SJSA1 (cell line): Measurements from ENCODE around the gene SLC16A12. TPM values are rescaled to one million over a fixed set of nuclear protein-coding genes. Genes with fewer than 3 reads are reported as not detected.
"Not testable (repeated sequence)": the region's sequence is repeated elsewhere in the genome, so short reads cannot be mapped to it uniquely, and the experiment has no call there.

Experiments used
- DNase-seq, 2 experiments: peaks; one replicate each; pipeline ENCODE4 v3.0.0-alpha.2; 2015 to 2020; ENCODE audit warnings: low spot score in 2 of 2, low read depth in 1 of 2
- H3K27ac ChIP-seq: fragments of 250-450 bp; sonication (Bioruptor Pico); 2 replicates; pipeline ENCODE4 v1.5.1; 2020; ENCODE audit warnings: mild to moderate bottlenecking, moderate library complexity
- H3K27me3 ChIP-seq: fragments of 250-450 bp; sonication (Bioruptor Pico); replicated peaks from 2 replicates; pipeline ENCODE4 v1.5.1; 2020; ENCODE audit warnings: mild to moderate bottlenecking, moderate library complexity
- H3K36me3 ChIP-seq: fragments of 250-450 bp; sonication (Bioruptor Pico); 2 replicates; pipeline ENCODE4 v1.5.1; 2020; ENCODE audit warnings: mild to moderate bottlenecking
- H3K4me1 ChIP-seq: fragments of 250-450 bp; sonication (Bioruptor Pico); replicated peaks from 2 replicates; pipeline ENCODE4 v1.6.1; 2021; ENCODE audit warnings: mild to moderate bottlenecking
- H3K4me3 ChIP-seq: fragments of 250-450 bp; sonication (Bioruptor Pico); 2 replicates; pipeline ENCODE4 v1.5.1; 2020; ENCODE audit warnings: mild to moderate bottlenecking
- H3K9me3 ChIP-seq: fragments of 250-450 bp; sonication (Bioruptor Pico); replicated peaks from 2 replicates; pipeline ENCODE4 v1.5.1; 2020; ENCODE audit warnings: mild to moderate bottlenecking
- total RNA-seq: library from RNA; depleted of rRNA; stranded (reverse); fragments of >200 nt; shearing (Covaris generic); gene quantifications from 2 replicates; pipeline ENCODE4 v1.2.3, GENCODE V29; 2014

SLC16A12 gene
- total RNA-seq, 1 experiment from 2014 or later: 0.34 TPM

DNA sequence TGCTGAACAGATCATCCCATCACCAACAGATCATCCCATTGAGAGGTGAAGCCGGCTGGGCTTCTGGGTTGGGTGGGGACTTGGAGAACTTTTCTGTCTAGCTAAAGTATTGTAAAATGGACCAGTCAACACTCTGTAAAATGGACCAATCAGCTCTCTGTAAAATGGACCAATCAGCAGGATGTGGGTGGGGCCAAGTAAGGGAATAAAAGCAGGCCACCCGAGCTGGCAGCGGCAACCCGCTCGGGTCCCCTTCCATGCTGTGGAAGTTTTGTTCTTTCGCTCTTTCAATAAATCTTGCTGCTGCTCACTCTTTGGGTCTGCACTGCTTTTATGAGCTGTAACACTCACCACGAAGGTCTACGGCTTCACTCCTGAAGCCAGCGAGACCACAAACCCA lies 129.2 kb downstream of the SLC16A12 start:
- H3K27ac ChIP-seq, H3K27me3 ChIP-seq, H3K9me3 ChIP-seq, H3K36me3 ChIP-seq, H3K4me1 ChIP-seq, DNase-seq, H3K4me3 ChIP-seq: not testable (repeated sequence)

DNA sequence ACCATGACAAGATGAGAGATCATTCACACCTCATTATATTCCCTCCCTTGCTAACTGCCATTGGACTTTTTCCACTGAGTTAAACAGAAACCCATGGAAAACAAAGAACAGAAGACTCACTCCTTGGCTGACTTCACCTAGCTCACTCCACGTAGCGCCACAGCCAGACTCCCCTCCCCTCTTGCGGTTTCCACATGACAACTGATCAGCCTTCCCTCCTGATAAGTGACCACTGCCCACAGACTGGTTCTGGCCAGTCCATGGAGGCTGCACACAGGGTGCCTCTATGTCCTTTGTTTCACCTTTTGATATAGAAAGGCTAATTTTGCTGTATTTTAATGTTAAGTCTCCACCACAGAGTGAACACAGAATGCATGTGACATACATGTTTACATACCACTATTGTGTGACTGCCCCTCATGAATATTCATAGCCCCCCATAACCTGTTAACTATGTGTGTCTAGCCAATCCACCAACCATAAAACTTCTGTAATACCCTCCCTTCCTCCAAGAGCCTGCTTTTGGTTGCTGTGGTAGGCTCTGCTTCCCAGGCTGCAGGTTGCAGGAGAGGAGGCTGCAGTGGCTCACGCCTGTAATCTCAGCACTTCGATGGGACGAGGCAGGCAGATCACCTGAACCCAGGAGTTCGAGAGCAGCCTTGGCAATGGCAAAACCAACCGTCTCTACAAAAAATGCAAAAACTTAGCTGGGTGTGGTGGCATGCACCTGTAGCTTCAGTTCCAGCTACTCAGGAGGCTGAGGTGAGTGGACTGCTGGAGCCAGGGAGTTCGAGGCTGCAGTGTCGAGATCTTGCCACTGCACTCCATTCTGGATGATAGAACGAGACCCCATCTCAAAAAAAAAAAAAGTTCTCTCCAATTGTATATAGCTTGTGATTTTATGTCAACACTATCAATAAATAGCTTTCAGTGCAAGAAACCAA lies 131.0 kb downstream of the SLC16A12 start:
- Histone ChIP-seq H3K27ac (no peak overlapping the region), H3K36me3 (no peaks in the 10 kb centered on the region), H3K9me3 (no peaks in the 10 kb centered on the region), H3K27me3 (no peaks in the 10 kb centered on the region), H3K4me1 (no peaks in the 10 kb centered on the region), H3K4me3 (no peak overlapping the region)
- no peak for DNase-seq

- H3K4me3 ChIP-seq: no peak overlapping the region
- H3K9me3 ChIP-seq: no peaks in the 10 kb centered on the region
- H3K27me3 ChIP-seq: no peaks in the 10 kb centered on the region
- H3K4me1 ChIP-seq: peaks cover 1% of the 10 kb centered on the region
- no peaks in the 10 kb centered on the region for H3K36me3 ChIP-seq
- no peak for DNase-seq
- H3K27ac ChIP-seq: no peak overlapping the region
These were observed 132.4 kb downstream of the SLC16A12 start for GRCh38 chr10:89403043-89403442.

- Histone ChIP-seq H3K4me3 (no peak overlapping the region), H3K4me1 (peaks cover 8% of the 10 kb centered on the region), H3K36me3 (no peaks in the 10 kb centered on the region), H3K27me3 (no peaks in the 10 kb centered on the region), H3K27ac (no peak overlapping the region), H3K9me3 (no peaks in the 10 kb centered on the region)
- no peak for DNase-seq
These were observed 135.4 kb downstream of the SLC16A12 start for GRCh38 chr10:89399956-89400355.

GRCh38 chr10:89398003-89398749 lies 137.2 kb downstream of the SLC16A12 start:
- Histone ChIP-seq H3K4me1 (peaks cover 11% of the 10 kb centered on the region), H3K27me3 (no peaks in the 10 kb centered on the region), H3K4me3 (no peak overlapping the region), H3K27ac (no peak overlapping the region), H3K9me3 (no peaks in the 10 kb centered on the region), H3K36me3 (no peaks in the 10 kb centered on the region)
- no peak for DNase-seq

DNA sequence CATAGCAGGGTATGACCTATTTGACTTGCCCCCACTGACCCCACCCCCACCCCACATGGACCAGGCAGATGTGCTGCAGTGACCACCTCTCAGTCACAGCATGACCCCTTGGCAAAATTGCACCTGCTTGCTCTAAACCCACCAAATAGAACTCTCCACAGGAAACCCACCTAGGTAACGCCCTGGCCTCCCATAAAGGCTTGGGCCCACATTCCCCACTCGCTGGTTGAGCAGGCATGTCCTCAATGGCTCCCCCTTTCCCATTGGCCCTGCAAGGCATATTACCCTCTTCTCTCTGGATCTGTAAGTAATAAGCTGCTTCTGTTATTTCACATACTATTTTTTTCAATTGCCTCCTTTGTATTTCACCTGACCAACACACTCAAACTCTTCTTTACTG lies 140.3 kb downstream of the SLC16A12 start:
- Histone ChIP-seq H3K9me3 (no peaks in the 10 kb centered on the region), H3K27ac (no peak overlapping the region), H3K27me3 (no peaks in the 10 kb centered on the region), H3K4me3 (no peak overlapping the region), H3K36me3 (no peaks in the 10 kb centered on the region), H3K4me1 (peaks cover 18% of the 10 kb centered on the region)
- no peak for DNase-seq

DNA sequence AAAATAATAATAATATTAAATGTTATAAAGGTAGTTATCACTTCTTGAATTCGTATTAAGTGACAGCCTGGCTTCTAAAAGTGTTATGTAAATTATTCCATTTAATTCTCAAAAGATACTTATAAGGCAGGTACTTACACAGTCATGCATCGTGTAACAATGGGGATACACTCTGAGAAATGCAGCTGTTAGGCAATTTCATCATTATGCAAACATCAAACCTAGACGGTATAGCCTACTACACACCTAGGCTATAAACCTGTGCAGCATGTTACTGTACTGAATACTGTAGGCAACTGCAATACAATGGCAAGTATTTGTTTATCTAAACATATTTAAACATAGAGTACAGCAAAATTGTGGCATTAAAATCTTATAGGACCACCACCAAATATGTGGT lies 141.5 kb downstream of the SLC16A12 start:
- Histone ChIP-seq H3K27me3 (no peaks in the 10 kb centered on the region), H3K4me3 (no peak overlapping the region), H3K27ac (no peak overlapping the region), H3K9me3 (no peaks in the 10 kb centered on the region), H3K36me3 (no peaks in the 10 kb centered on the region), H3K4me1 (peaks cover 18% of the 10 kb centered on the region)
- no peak for DNase-seq

- peaks cover 16% of the 10 kb centered on the region for H3K4me1 ChIP-seq
- H3K36me3 ChIP-seq: no peaks in the 10 kb centered on the region
- peak overlapping the region; percentile 42 for H3K4me3 ChIP-seq
- DNase-seq: peak in 1 of 2 experiments; percentile 12
- 0 out of 2 replicates have a peak overlapping the region, but pooled peaks have one; percentile 70 for H3K27ac ChIP-seq
- H3K9me3 ChIP-seq: no peaks in the 10 kb centered on the region
- H3K27me3 ChIP-seq: no peaks in the 10 kb centered on the region
These were observed 142.4 kb downstream of the SLC16A12 start for GRCh38 chr10:89392974-89393373.

DNA sequence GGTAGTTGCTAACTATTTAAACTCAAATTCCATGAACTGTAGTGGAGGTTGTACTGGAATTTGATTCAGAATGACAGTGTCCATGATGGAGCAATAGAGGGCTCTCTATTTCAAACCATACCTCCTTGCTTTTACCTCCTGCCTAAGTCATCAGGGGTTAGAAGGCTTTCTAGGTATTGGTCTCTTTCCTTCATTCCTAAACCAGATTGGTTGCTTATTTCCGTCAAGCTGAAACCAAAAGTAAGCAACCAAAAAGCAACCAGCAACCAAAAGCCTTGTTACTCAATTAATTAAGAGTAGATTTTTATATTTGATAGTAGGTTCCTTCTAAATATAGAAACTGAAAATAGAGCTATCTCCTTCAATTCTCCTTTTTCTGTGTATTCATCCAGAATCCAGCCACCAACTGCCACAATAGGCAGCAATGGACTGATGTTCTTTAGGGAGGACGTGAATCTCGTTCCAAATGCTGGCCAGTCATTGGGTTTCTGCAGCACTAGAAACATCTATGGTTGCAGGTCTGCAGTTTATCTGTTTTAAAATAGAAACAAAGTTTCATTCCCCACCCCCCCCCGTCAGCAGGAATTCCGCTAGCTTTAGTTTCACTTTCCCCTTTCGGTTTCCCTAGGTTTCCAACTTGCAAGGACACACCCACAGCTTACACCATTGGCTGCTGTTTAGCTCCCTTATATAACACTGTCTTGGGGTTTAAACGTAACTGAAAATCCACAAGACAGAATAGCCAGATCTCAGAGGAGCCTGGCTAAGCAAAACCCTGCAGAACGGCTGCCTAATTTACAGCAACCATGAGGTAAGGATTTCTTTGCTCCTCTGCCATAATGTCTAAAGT lies 143.3 kb downstream of the SLC16A12 start, which contains the start of gene IFIT1:
IFIT1 (plus strand) TSS at position 717 of the 850 bp plus-strand sequence; CDS start at position 807, 90 bp downstream.
- Histone ChIP-seq H3K27me3 (no peaks in the 10 kb centered on the region), H3K9me3 (no peaks in the 10 kb centered on the region), H3K27ac (peak within 1 kb of the TSS; percentile 70), H3K4me1 (peaks cover 10% of the 10 kb centered on the region), H3K36me3 (no peaks in the 10 kb centered on the region), H3K4me3 (peak within 1 kb of the TSS; percentile 42)
- DNase-seq: peak; percentile 68 to 82

DNA sequence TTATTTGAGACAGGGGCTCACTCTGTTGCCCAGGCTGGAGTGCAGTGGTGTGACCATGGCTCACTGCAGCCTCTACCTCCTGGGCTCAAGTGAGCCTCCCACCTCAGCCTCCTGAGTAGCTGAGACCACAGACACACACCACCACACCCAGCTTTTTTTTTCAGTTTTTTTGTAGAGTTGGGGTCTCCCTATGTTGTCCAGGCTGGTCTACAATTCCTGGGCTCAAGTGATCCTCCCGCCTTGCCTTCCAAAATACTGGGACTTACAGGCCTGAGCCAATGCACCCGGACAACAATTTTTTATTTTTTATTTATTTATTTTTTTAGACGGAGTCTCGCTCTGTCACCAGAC lies 144.2 kb downstream of the SLC16A12 start:
- H3K27me3 ChIP-seq, H3K36me3 ChIP-seq, H3K27ac ChIP-seq, DNase-seq, H3K4me3 ChIP-seq, H3K9me3 ChIP-seq: not testable (repeated sequence)
- H3K4me1 ChIP-seq: peaks cover 10% of the 10 kb centered on the region

GRCh38 chr10:89390476-89391225 lies 144.7 kb downstream of the SLC16A12 start:
- Histone ChIP-seq H3K27me3 (no peaks in the 10 kb centered on the region), H3K9me3 (no peaks in the 10 kb centered on the region), H3K27ac (no peak overlapping the region), H3K4me3 (no peak overlapping the region), H3K36me3 (no peaks in the 10 kb centered on the region), H3K4me1 (peaks cover 10% of the 10 kb centered on the region)
- no peak for DNase-seq

GRCh38 chr10:89389254-89389653 lies 146.1 kb downstream of the SLC16A12 start:
- Histone ChIP-seq H3K27ac (no peak overlapping the region), H3K4me3 (no peak overlapping the region), H3K4me1 (peaks cover 10% of the 10 kb centered on the region), H3K9me3 (no peaks in the 10 kb centered on the region), H3K27me3 (no peaks in the 10 kb centered on the region), H3K36me3 (no peaks in the 10 kb centered on the region)
- DNase-seq: no peak

- H3K27me3 ChIP-seq: no peaks in the 10 kb centered on the region
- H3K36me3 ChIP-seq: no peaks in the 10 kb centered on the region
- DNase-seq: no peak
- no peak overlapping the region for H3K4me3 ChIP-seq
- H3K4me1 ChIP-seq: peaks cover 10% of the 10 kb centered on the region
- H3K9me3 ChIP-seq: no peaks in the 10 kb centered on the region
- H3K27ac ChIP-seq: no peak overlapping the region
These were observed 146.6 kb downstream of the SLC16A12 start for GRCh38 chr10:89388806-89389205.
